Breast epithelium (tissue), 3 donors: ENCODE results near the gene SAP25.

ENCODE experiments used
- POLR2A ChIP-seq: fragments of 450-650 bp; IDR thresholded peaks from one replicate; pipeline ENCODE4 v1.6.1; 2016; ENCODE audit warnings: antibody characterized with exemption, mild to moderate bottlenecking, moderate library complexity
- TF ChIP-seq, protein P1 (sequence below), 3 donors: fragments of 450-650 bp; IDR thresholded peaks; one replicate each; pipeline ENCODE4 v1.5.1; 2016 to 2017; ENCODE audit warnings: antibody characterized with exemption in 3 of 3, mild to moderate bottlenecking in 3 of 3, moderate library complexity in 3 of 3

- TF ChIP-seq, protein P1, sequence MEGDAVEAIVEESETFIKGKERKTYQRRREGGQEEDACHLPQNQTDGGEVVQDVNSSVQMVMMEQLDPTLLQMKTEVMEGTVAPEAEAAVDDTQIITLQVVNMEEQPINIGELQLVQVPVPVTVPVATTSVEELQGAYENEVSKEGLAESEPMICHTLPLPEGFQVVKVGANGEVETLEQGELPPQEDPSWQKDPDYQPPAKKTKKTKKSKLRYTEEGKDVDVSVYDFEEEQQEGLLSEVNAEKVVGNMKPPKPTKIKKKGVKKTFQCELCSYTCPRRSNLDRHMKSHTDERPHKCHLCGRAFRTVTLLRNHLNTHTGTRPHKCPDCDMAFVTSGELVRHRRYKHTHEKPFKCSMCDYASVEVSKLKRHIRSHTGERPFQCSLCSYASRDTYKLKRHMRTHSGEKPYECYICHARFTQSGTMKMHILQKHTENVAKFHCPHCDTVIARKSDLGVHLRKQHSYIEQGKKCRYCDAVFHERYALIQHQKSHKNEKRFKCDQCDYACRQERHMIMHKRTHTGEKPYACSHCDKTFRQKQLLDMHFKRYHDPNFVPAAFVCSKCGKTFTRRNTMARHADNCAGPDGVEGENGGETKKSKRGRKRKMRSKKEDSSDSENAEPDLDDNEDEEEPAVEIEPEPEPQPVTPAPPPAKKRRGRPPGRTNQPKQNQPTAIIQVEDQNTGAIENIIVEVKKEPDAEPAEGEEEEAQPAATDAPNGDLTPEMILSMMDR (IDR thresholded peaks at IDR 0.05), result no peak
- TF ChIP-seq POLR2A, result no peak
Measured at GRCh38 chr7:100575206-100575631, 1.5 kb upstream of the SAP25 start.
